ENCODE results near the gene KCNQ1. TPM values are rescaled to one million over a fixed set of nuclear protein-coding genes. Genes with fewer than 3 reads are reported as not detected.

KCNQ1 gene
- polyA plus RNA-seq, 1 experiment: not detected

DNA sequence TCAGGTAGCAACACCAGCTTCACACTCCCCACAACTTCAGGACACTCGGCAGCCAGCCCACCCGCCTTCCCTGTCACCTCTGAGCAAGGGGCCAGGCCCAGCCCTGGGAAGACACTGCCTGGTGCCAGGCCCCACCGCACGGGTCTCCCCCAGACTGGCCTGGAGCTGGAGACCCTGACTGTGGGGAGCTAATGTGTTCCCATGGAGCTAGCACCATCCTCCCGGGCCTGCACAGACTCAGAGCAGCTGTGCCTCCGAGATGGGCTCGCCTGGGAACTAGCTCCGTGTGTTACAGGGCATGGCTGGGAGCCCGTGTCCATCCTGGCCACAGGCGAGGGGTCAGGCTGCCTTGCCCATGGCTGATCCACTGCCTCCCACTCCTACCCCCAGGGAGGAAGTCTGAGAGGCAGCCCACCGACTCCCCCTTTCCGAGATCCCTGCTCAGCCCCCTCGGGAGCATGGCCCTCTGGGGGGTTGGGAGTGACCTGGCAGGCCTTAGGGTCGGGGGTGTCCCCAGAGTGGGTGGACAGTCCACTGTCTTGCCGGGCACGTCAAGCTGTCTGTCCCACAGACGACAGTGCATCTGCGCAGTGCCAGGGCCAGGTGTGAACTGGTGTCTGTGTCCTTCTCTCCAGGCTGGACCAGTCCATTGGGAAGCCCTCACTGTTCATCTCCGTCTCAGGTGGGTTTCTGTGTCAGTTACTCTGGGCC is 331.7 kb downstream of the KCNQ1 start:
- DNase-seq (ENCODE audit: low read depth, low spot score): no peak
- Histone ChIP-seq H3K27me3 (ENCODE audit: control insufficient read depth, insufficient read depth, low read length) (peaks cover 11% of the 10 kb centered on the region), H3K27ac (ENCODE audit: low read depth, low read length) (no peak overlapping the region), H3K9me3 (ENCODE audit: control insufficient read depth, insufficient read depth, low read length) (no peaks in the 10 kb centered on the region), H3K4me3 (ENCODE audit: low read depth, low read length) (no peak overlapping the region)
- ChIA-PET CTCF (no interaction called here), POLR2A (no interaction called here)
- TF ChIP-seq, protein P1, sequence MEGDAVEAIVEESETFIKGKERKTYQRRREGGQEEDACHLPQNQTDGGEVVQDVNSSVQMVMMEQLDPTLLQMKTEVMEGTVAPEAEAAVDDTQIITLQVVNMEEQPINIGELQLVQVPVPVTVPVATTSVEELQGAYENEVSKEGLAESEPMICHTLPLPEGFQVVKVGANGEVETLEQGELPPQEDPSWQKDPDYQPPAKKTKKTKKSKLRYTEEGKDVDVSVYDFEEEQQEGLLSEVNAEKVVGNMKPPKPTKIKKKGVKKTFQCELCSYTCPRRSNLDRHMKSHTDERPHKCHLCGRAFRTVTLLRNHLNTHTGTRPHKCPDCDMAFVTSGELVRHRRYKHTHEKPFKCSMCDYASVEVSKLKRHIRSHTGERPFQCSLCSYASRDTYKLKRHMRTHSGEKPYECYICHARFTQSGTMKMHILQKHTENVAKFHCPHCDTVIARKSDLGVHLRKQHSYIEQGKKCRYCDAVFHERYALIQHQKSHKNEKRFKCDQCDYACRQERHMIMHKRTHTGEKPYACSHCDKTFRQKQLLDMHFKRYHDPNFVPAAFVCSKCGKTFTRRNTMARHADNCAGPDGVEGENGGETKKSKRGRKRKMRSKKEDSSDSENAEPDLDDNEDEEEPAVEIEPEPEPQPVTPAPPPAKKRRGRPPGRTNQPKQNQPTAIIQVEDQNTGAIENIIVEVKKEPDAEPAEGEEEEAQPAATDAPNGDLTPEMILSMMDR (IDR thresholded peaks at IDR 0.05; ENCODE audit: low read depth, low read length): no peak

DNA sequence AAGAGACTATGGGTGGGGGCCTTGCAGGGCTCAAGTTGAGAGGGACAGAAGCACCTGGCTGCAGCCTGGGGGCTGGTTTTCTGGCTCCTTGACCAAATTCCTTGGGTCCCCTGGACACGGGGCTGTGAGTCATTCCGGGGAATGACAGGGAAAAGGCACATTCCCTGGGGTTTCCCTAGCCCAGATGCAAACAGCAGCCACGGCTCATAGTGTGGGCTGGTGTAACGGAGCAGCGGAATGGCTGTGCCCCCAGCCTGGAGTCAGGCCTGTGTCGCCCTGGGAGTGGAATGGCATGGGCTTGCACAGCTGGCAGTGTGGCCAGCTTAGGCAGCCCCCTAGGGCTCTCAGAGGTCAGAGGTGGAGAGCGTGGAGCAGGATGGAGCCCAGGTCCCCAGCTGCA is 332.6 kb downstream of the KCNQ1 start:
- Histone ChIP-seq H3K4me3 (ENCODE audit: low read depth, low read length) (no peak overlapping the region), H3K9me3 (ENCODE audit: control insufficient read depth, insufficient read depth, low read length) (no peaks in the 10 kb centered on the region), H3K27ac (ENCODE audit: low read depth, low read length) (no peak overlapping the region), H3K27me3 (ENCODE audit: control insufficient read depth, insufficient read depth, low read length) (peaks cover 11% of the 10 kb centered on the region)
- ChIA-PET POLR2A (no interaction called here), CTCF (no interaction called here)
- TF ChIP-seq, protein P1 (IDR thresholded peaks at IDR 0.05; ENCODE audit: low read depth, low read length): no peak
- DNase-seq (ENCODE audit: low read depth, low spot score): no peak

DNA sequence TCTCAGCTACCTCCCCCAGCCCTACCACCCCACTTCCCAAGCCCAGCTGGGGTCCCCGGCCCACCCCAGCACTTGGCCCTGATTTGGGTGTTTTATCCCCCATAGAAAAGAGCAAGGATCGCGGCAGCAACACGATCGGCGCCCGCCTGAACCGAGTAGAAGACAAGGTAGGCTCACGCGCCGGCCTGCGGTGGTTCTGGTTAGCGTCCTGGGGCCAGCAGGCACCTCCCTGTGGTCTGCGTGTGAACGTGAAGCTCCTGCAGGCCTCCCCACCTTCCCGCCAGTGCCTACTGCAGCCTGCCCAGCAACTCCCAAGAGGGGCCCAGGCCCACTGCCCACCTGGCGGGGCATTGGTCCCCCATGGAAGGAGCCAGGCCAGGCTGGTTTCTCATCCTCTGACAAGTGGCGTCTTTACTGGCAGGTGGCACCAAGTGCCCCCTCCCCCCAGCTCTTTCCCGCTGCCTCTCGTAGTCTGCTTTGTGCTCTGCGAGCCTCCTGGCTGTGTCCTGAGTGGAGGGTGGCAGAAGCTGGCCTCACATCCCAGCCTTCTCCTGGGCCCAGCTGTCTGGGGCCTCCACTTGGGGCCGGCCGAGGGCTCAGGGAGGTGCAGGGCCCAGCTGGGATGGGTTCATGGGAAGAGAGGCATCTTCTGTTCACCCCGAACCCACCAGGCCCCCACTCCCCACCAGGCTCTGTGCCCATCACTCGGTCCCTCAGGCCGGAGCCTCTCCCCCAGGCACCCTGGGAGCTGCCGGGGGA is 333.2 kb downstream of the KCNQ1 start:
- TF ChIP-seq, protein P1 (IDR thresholded peaks at IDR 0.05; ENCODE audit: low read depth, low read length): no peak
- peaks cover 11% of the 10 kb centered on the region for H3K27me3 ChIP-seq (ENCODE audit: control insufficient read depth, insufficient read depth, low read length)
- peak overlapping the region; percentile 21 for H3K27ac ChIP-seq (ENCODE audit: low read depth, low read length)
- ChIA-PET CTCF (no interaction called here), POLR2A (interaction anchor here (1.0 kb wide), 1 partner anchor 29 kb away, joined by 3 read pairs; no protein-coding TSS in a partner anchor)
- DNase-seq (ENCODE audit: low read depth, low spot score): no peak
- no peak overlapping the region for H3K4me3 ChIP-seq (ENCODE audit: low read depth, low read length)
- H3K9me3 ChIP-seq (ENCODE audit: control insufficient read depth, insufficient read depth, low read length): no peaks in the 10 kb centered on the region

DNA sequence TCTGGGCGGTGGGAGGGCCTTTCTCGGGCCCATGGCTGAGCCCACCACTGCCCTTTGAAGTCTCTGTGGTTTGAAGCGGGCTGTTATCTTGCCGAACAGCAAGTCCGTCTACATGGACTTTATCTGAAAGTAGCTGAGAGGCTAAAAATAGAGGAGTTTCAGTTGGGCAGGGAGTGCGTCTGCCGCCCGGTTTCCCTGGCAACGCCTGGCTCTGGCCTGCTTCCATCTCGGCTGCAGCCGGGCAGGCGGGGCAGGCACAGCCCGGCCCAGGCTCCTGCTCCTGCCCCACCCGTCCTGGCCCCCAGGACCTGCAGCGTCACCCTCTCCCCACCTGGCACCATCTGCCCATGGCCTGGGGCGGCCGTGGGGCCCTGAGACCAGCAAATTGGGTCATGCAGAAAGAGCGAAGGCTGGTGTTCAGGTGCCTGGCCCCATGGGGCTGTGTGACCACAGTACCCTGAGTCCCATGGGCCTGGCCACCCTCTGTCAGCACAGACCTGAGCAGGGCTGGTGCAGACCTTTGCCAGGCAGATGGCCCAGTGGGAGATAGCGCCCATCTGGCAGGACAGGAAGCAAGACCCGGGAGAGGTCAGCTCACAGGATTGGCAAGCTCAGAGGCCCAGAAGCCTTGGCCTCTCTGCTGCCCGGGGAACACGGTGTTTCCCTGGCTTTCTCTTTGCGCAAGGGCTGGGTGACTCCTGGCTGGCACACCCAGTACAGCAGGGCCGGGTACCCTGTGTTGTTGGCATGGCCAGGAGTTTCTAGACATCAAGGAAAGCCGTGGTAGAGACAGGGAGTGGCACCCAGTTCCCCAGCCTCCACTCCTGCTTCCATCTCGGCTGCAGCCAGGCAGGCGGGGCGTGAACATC is 334.1 kb downstream of the KCNQ1 start:
- H3K27me3 ChIP-seq (ENCODE audit: control insufficient read depth, insufficient read depth, low read length): peaks cover 8% of the 10 kb centered on the region
- no peak overlapping the region for H3K4me3 ChIP-seq (ENCODE audit: low read depth, low read length)
- POLR2A ChIA-PET: interaction anchor here (1.0 kb wide), 1 partner anchor 30 kb away, joined by 3 read pairs; no protein-coding TSS in a partner anchor
- H3K9me3 ChIP-seq (ENCODE audit: control insufficient read depth, insufficient read depth, low read length): no peaks in the 10 kb centered on the region
- H3K27ac ChIP-seq (ENCODE audit: low read depth, low read length): peak overlapping the region; percentile 21
- TF ChIP-seq, protein P1 (IDR thresholded peaks at IDR 0.05; ENCODE audit: low read depth, low read length): no peak
- peak; percentile 24 for DNase-seq (ENCODE audit: low read depth, low spot score)
- CTCF ChIA-PET: no interaction called here

All from AG04450 (cell line).